ENCODE measurements around the gene VPS41. TPM values are rescaled to one million over a fixed set of nuclear protein-coding genes. Genes with fewer than 3 reads are reported as not detected.

Gene VPS41
- polyA plus RNA-seq, 3 donors: 75.4 to 85.5 (median 77.9) TPM

GRCh38 chr7:38824948-38825347 lies 84.0 kb downstream of the VPS41 start:
- DNase-seq: no peak

- DNase-seq: no peak
Observed at GRCh38 chr7:38822549-38822948, 86.4 kb downstream of the VPS41 start.

GRCh38 chr7:38820571-38820970 lies 88.4 kb downstream of the VPS41 start:
- no peak for DNase-seq

GRCh38 chr7:38819463-38819862 lies 89.5 kb downstream of the VPS41 start:
- DNase-seq: no peak

GRCh38 chr7:38817526-38817925 lies 91.5 kb downstream of the VPS41 start:
- DNase-seq: peak; percentile 31

GRCh38 chr7:38813768-38814167 lies 95.2 kb downstream of the VPS41 start:
- no peak for DNase-seq

- DNase-seq: no peak
Observed at GRCh38 chr7:38806912-38807311, 102.1 kb downstream of the VPS41 start.

- DNase-seq: no peak
Observed at GRCh38 chr7:38801786-38802185, 107.2 kb downstream of the VPS41 start.

- DNase-seq: no peak
Observed at GRCh38 chr7:38798552-38799267, 110.3 kb downstream of the VPS41 start.

- peak; percentile 61 for DNase-seq
Observed at GRCh38 chr7:38796626-38797501, 112.1 kb downstream of the VPS41 start.

- no peak for DNase-seq
Observed at GRCh38 chr7:38795593-38795992, 113.4 kb downstream of the VPS41 start.

- DNase-seq: no peak
Observed at GRCh38 chr7:38781991-38782390, 127.0 kb downstream of the VPS41 start.

- DNase-seq: no peak
Observed at GRCh38 chr7:38777609-38778008, 131.4 kb downstream of the VPS41 start.

GRCh38 chr7:38775506-38776175 lies 133.3 kb downstream of the VPS41 start:
- DNase-seq: no peak

- DNase-seq: no peak
Observed at GRCh38 chr7:38773430-38773829, 135.6 kb downstream of the VPS41 start.

GRCh38 chr7:38760226-38760625 lies 148.8 kb downstream of the VPS41 start:
- no peak for DNase-seq

GRCh38 chr7:38759028-38759427 lies 150.0 kb downstream of the VPS41 start:
- no peak for DNase-seq

- DNase-seq: no peak
Observed at GRCh38 chr7:38757931-38758330, 151.1 kb downstream of the VPS41 start.

- DNase-seq: no peak
Observed at GRCh38 chr7:38756521-38756920, 152.5 kb downstream of the VPS41 start.

- DNase-seq: no peak
Observed at GRCh38 chr7:38753347-38753746, 155.6 kb downstream of the VPS41 start.

GRCh38 chr7:38751416-38751815 lies 157.6 kb downstream of the VPS41 start:
- DNase-seq: no peak

GRCh38 chr7:38748056-38748610 lies 160.9 kb downstream of the VPS41 start:
- DNase-seq: no peak
